ENCODE results near the gene AQP6.

AQP6 gene

DNA sequence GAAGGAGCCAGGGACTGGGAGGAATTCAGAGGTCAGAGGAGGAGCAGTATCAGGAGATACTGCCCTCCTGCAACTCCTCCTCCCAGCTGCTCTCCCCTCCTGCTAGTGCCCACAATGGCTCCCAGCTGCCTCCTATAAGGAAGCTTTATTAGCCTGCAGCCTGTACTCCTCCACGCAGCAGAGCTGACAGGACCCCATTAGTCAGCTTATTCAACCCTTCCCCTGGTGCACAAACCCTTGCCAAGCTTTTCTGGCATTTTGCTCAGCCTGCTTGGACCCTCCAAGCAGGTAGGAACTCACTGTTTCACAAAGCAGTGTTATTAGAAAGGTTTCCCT, 29.2 kb upstream of the AQP6 start:
- DNase-seq, result no peak

DNA sequence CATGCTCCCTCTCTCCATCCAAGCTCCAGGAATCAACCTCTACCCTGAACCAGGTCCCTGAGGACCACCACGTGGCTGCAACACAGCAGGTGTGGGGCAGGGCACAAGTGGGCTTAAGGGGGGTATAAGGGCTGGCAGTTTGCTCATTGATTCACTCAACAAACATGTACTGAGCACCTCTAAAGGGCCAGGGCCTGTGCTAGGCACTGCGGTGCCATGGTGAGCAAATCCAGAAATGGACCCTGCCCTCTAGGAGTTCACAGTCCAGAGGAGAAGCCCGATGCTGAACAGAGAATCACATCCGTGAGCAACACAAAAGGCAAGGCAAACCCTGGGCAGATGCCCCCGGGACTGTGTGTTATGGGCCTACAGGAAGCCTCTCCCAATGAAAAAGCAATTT, 28.7 kb upstream of the AQP6 start:
- DNase-seq, result no peak

DNA sequence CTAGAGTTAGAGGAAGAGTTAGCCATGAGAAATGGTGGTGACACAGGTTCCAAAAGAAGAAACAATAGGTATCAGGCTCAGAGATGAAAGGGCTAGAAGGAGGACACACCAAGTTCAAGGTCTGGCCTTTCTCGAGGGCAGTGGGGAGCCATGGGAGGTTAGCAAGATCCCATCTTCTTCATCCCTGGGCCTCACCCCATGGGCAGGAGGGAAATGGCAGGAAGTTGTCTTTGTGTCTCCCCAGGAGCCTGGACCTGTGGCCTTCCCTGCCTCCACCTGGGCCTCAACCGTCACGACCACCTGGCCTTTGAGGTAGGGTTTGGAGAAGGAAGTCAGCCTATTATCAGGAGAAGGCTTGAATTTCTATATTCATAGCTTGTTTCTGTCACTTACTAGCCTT, 28.0 kb upstream of the AQP6 start:
- no peak for DNase-seq

DNA sequence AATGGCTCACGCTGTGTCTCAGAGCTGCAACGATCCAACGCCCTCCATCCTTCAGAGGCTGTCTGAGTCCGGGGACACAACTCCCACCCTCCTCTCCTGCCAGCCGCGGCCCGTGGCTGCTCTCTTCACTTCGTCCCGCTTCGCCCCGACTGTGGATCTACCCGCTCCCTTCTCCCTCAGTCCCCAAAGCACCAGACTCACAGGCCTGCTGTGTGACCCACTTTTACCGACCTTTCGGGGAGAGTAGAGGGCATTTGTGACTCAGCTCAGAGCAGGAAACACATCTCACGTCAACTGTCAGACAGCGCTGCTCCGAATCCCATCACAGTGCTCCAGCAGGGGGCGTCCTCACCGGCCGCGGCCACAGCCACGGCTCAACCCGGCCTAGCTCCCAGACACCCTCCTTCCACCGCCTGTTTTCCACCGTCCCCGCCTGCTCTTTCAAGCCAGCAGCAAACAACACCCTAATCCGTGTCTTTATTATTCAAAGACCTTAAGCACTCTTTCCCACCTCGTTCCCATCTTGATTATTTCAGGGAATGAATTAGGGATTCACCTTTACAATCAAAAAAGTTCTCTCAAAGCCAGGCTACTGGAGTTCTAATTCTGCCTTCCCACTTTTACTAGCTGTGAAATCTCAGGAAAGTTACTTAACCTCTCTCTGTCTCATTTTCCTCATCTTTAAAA, 27.2 kb upstream of the AQP6 start:
- DNase-seq, result peak; percentile 83

DNA sequence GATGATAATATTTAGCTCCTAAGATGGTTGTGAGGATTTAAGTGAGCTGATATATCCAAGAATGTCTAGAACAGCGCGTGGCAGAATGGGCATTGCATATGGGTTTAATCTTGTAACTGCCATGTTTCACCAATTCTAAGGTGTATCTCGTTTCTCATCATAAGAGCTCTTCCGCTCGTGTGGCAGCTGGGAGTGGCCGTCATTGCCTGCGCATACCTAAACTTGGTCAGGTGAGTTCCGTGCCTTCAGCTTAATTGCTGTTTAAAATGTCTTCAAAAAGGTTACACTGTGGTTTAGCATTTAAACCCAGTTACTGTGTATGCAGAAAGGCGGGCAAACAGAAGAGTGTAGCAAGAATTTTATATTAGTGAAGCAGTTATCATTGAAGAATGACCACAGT, 26.7 kb upstream of the AQP6 start:
- no peak for DNase-seq

DNA sequence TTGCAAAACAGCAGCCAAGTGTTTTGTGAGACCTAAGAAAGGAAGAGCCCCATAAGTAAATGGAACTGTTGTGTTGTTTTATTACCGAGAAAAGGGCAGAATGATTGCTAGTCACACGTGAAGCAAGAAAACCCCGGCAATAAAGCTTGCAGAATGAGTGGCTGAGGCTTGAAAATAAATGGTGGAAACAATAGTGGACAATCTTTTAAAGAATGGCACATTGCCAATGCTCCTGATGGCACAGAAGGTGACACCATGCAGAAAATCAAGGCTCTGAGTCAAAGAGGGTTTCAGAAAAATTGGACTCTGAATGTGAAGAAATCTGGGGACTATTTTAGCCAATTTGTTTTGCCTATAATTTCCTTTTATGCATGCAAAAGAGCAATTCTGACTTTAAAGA, 26.2 kb upstream of the AQP6 start:
- no peak for DNase-seq

DNA sequence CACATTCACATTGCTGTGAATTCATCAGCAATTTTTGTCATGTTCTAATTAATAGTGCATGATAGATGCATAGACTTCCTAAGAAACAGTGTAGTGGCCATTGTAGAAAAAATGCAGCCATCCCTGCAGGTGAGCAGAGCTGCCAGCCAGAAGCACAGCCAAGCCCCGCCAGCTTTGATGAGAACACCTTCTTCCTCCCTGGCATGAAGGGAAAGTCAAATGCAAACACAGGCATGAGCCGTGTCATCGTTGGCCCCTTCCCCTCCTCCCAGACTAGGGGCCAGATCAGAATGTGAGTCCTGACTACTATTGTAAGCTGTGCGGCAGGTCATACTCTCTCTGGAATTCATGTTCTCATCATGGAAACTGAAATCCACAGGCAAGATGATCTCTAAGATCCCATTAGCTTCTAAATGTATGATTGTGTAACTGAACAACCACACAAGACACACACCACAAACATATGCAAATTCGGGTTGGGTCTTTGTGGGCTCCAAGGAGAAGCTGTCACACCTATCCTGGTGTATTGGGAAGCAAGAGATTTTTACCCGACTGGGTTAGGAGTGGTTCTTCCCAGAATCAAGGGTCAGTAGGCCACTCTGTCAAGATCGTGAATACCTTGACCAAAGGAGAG, 25.0 kb upstream of the AQP6 start:
- DNase-seq, result no peak

DNA sequence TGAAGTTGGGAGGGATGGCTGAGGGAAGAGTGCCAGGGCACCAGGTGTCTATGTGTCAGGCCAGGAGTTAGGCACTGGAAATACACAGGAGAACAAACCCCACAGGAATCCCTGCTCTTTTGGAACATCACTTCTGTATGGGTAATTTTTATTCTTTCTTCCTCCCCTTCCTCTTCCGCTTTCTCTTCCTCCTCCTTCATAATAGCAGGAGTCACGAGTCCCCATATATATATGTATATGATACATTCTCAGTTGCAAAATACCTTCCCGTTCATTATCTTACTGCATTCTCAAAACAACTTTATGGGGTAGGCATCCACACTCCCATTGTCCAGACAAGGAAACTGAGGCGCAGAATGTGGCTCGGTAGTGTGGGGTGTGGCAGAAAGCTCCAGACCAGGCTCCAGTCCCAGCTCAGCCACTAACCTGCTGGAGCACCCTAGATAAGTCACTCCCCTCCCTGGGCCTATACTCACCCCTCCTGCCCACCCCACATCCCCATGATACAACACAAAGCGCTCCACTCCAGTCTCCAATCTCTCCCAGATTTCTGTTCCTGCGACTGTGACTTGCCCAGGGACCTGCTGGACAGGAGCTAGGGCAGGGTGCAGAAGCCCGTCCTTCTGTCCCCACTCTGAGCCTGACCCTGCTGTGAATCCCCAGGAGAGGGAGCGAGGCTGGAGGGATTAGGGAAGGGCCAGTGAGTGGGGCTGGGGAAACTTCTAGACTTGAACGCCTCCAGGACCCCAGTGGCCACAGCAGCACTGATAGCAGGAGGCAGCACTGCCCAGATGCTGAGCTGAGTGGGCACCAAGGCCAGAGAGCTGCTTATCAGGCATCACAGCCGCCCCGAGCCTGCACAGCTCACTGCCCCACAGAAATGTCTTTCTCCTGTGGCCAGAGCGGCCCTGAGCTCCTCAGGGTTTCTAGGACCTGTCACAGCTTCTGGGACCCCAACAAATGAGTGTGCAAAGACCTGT, 23.6 kb upstream of the AQP6 start:
- no peak for DNase-seq

GRCh38 chr12:49949866-49950265, 22.9 kb upstream of the AQP6 start:
- no peak for DNase-seq

DNA sequence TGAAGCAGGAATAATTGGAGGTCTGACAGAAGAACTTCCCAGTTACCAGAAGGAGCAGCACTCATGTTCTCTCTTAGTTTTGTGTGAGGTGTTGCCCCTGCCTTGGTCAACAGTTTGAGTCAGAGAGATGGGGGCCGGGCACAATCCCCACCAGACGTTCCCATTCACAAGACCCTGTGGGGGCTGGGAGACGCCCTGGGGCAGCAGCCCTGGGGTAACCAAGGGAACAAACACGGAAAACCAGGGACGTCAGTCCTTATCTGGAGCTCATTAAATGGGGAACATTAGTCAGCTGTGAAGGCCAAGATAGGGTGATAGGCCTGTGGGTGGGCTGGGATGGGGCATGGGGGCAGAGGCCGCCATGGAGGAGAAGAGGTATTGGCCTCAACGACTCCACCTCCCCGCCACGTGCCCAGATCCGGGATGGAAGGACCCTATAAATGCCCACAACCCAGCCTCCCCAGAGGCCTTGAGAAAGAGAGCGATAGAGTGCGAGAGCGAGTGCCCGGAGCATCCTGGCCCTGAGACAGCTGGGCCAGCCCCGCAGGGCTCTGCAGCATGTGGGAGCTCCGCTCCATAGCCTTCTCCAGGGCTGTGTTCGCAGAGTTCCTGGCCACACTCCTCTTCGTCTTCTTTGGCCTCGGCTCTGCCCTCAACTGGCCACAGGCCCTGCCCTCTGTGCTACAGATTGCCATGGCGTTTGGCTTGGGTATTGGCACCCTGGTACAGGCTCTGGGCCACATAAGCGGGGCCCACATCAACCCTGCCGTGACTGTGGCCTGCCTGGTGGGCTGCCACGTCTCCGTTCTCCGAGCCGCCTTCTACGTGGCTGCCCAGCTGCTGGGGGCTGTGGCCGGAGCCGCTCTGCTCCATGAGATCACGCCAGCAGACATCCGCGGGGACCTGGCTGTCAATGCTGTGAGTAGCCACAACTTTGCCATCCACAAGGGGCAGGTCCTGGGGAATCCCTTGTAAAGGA, 22.2 kb upstream of the AQP6 start, which contains the start of gene AQP2:
AQP2 (plus strand) TSS at position 465 of the 979 bp plus-strand sequence; CDS start at position 559, 94 bp downstream.
- no peak for DNase-seq

DNA sequence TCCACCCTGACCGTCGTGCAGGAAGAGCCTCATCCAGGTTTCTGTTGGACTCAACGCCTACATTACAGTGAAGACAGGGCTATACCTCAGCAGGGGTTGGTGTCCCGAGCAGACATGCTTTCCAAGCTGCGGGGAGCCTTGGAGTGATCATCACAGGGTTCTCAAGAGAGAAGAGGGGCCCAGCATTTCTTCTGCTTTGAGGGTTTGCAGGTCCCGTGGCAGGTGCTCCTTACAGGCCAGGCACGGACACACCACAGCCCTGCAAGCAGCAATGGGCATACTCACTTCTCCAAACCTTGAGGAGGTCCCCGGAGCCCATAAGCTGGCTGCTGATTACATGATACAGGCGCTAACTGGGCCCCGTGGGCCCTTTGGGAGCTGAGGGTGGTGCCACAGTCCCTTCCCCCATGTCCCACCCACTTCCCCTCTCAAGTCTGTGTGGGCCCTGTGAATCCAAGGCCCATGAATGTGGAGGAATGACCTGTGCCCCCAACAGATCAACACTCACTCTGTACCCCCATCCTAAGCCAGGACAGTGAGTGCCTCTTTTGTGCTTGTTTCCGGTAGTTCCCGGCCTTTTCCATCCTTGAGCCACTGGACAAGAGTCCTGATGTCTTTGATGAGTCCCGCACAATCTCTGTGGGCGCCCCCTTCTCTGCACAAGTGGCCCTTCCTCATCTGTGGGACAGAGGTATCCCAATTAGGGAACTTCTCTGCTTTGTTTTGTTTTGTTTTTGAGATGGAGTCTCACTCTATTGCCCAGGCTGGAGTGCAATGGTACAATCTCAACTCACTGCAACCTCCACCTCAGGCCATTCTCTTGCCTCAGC, 21.1 kb upstream of the AQP6 start:
- DNase-seq, result no peak

DNA sequence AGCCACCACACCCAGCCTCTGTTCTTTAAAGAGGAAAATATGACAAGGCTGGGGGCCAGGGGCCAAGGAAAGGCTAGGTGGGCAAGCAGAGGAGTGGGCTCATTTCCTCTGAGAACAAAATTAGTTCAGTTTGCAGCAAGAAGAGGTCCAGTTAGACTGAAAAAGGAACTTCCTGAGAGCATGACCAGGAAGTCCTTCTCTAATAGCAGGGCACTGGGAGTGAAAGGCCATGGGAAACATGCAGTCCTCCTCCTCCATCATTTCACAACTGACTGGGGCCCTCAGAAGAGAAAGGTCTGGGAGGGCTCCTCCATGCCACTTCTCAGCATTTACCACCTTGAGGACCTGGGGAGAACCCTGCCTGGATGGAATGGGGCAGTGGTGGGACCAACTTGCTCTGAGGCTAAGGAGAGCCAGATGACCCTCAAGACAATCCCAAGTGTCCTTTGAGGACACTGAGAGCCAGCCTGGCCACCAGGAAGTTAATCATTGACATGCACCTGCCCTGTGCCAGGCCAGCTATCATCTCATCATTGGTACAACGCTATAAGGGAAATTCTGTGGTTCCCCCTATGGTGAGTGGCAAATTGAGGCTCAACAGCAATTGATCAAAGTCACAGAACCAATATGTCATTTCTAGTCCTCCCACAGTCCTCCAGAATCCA, 20.2 kb upstream of the AQP6 start:
- no peak for DNase-seq

- DNase-seq, result no peak
These were observed 19.6 kb upstream of the AQP6 start for GRCh38 chr12:49953151-49953550.

GRCh38 chr12:49953961-49954846, 18.5 kb upstream of the AQP6 start:
- DNase-seq, result no peak

DNA sequence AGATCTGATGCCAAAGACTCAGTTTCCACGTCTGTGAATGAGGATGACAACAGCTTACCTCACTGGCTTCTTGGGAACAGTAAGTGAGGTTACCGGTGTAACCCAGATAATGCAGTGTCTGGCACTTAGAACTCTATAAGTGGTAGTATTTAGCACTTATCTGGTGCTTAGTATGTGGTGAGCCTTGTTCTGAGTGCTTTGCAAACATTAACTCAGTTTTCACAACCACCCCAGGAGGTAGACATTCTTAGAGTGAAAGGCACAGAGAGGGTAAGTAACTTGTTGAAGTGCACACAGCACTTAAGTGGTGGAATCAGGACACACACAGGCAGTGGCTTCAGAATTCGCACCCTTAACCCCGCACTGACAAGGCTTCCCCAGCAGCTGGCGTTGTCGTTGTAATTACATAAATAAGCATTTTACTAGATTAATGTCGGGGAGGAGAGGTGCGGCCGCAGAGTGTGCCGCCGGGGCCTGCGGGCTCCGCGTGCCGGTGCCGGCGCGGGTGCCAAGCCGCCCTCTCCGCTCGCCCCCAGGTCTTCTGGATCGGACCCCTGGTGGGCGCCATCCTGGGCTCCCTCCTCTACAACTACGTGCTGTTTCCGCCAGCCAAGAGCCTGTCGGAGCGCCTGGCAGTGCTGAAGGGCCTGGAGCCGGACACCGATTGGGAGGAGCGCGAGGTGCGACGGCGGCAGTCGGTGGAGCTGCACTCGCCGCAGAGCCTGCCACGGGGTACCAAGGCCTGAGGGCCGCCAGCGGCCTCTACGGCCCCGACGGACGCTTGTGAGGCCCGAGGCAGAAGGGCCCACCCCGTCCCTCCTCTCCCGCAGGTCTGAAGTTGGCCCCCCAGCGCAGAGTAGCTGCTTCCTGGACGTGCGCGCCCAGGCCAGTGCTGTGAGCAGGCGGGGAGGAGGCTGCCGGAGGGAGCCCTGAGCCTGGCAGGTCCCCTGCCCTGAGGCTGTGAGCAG, 17.6 kb upstream of the AQP6 start:
- no peak for DNase-seq

DNA sequence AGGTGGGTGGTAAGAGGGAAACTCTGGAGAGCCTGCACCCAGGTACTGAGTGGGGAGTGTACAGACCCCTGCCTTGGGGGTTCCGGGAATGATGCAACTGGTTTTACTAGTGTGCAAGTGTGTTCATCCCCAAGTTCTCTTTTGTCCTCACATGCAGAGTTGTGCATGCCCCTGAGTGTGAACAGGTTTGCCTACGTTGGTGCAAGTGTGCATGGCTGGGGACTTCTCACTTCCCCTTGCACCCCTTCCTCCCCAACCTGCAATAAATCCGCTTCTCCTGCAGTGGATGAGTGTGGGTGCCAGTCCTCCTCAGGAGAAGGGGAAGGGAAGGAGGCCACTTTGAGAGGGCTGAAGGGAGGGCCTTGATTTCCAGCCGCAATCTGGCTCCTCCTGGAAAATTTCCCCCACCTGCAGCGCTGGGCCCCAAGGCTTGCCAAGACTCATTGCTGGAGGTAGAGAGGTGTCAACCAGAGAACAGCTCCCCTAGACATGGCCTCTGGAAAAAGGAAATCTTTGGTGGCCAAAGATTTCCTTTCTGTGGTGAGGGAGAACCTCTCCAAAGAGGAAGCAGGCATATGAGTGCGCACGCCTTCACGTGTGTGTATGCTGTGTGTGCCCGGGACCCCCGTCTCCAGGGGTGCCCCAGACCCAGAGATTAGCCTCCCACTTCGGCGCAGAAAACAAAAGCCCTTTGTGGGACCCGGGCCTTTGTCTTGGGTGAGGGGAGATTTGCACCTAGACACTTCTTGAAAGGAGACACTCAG, 16.7 kb upstream of the AQP6 start:
- no peak for DNase-seq

DNA sequence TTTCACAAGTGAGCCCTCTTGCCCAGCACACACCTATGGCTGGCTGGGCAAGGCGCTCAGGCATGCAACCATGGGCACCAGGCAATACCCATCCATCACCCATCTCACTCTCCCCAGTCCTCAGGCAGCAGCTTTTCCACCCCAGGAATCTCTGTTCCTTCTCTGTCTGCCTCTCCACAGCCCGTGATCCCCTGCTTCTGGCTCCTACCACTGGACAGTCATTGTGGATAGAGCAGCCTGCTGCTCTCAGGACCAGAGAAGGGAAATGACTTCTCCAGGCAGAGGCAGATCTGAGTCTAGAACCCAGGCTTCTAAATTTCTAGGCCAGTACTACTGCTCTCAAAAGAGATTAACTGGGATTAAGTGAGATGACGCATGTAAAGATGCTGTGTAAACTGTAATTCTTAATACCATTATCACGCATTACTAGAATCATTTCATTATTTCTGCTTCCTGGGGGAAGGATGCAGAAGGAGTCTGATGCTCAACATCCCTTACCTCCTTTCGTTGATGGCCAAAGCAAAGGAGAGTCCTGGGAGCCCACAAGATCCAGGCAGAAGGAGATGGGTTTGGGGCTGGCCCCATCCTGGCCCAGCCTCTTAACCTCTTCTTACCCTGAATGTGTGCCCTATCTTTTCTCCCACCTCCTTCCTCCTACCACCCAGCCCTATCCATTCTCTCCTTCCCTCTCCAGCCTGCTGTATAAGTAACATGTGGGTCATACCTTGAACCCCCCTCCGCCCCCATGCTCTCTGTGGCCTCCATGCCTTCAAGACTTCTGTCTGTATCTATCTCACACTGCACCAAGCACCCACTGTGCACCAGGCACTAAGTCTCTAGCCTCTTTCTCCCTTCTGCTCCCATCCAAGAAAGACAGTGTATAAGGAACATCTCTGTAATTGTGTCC, 15.8 kb upstream of the AQP6 start:
- no peak for DNase-seq

Measured in activated T-cell treated with anti-CD3 and anti-CD28 coated beads for 4 hours (primary cell).